GM18505 (cell line): ENCODE results near the gene SDSL.

ENCODE experiments used
- ATAC-seq: cut with Tn5 transposase; IDR thresholded peaks from one replicate; pipeline ENCODE4 v1.9.1; 2021; ENCODE audit not compliant: unreplicated experiment
- POLR2A ChIP-seq: IDR thresholded peaks from 4 replicates; pipeline ENCODE4 v1.6.1; 2011; ENCODE audit warnings: borderline replicate concordance; ENCODE audit not compliant: insufficient read depth, insufficient read length; ENCODE audit errors: extremely low read depth

SDSL gene

DNA sequence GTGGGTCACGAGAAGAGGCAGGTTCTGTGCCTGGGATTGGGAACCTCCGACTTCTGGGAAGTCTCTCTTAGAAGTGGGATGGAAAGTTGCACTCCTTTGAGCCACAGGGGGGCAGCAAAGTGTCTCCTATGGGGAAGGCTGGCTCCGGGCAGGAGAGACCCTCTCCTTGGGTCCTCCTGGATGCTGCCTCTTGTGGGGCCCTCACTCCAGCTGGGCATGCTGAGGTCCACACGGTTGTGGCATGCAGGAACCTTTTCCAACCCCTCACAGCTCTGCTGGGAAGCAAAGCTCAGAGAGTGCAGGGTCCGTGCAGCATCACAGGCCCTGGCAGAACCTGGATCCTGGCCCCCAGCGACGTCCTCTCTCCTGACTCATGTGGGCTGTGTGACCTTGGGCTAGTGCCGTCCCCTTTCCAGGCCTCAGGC is 17.4 kb downstream of the SDSL start:
- TF ChIP-seq POLR2A = no peak
- ATAC-seq = no peak

DNA sequence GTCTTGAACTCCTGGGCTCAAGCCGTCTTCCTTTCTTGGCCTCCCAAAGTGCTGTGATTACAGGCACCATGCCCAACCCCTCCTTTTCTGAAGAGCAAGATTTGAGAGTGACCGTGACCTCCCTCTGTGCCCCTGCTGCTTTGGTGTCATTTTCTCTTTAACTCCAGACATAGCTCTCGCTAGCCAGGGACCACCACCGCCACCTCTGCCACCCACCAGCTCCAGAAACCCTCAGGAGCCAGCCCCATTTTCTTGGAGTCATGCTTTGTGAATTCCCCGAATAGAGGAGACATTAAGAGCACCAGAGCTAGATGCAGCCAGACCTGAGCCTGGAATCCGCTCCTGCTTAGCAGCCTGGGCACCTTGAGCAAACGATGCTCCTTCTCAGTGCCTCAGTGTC is 18.2 kb downstream of the SDSL start:
- TF ChIP-seq POLR2A = no peak
- ATAC-seq = no peak

DNA sequence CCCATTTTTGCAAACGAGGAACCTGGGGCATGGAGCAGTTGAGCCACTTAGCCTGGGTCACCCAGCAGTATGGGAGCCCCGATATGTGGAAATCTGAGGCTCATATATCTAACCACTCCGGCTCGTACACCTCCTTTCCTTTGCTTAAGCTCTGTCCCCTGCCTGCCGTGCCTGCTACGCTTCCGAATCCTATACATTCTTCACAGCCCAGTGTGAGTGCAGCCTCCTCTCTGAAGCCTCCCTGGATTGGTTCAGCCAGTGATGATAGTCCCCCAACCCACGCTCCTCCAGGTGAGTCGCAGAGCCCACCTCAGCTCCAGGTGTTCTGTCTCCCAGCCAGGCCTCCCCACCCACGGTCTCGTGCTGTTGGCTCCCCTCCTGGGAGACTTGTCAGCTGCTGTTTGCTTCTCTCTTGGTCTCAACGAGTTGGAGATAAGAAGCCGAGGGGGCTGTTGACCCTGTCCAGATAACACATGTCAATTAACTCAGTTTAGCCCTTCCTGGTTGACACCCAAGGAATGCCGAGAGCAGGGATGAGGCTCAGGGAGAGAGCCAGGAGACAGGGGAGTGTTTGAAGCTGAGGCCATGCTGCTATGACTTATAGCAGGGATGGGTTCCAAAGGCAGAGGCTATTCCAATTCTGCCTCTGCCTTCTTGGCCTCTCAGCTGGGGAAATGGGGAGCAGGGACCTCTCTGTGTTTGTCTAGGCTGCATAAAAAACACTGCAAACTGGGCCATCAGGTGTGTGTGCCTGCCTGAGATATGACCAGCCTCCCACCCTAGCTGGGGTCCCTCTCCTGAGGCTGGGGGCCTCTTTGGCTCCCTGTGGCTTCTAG is 19.0 kb downstream of the SDSL start:
- TF ChIP-seq POLR2A = no peak
- no peak for ATAC-seq

DNA sequence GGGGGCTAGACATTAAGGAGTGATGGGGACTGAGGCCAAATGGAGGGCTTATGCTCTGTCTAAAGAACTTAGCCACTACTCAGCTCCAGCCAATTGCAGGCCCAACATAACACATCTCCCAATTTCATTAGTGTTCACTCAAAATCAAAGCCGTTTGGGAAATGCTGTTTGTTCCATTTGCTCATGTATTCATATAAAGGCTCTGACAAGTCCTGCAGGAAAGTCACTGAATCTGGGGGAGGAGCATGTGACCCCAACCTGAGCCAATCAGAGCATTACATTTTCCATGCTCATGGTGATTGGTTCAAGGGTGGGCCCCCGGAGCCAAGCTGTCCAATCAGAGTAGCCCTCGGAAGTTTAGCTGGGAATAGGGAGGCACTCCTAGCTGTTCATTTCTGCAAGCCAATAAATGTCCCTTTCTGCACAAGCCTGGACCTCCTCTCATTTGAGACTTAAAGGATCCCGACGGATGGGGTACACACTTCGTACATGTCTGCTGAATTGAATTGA is 20.9 kb downstream of the SDSL start:
- no peak for ATAC-seq
- no peak for TF ChIP-seq POLR2A

DNA sequence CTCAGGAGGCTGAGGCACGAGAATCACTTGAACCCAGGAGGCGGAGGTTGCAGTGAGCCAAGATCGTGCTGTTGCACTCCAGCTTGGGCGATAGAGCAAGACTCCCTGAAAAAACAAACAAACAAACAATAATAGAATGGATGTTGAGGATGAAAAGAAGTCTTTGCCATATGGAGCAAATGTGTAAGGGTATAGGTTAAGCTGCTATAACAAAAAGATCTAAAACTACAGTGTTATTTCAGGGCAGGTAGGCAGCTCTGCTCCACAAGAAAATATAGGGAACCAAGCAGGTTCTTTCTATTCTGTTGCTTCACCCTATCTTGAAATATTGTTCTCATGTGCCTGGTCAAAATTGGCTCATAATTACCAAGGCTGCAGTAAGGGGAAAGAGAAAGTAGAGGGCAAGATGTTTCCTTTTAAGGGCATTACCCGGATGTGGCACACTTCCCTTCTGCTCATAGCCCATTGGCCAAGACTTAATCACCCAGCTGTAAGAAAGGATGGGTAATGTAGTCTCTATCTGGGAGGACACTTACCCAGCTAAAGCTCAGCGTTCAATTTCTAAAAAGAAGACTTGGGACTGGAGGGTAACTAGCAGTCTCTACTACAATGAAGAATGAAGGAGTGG is 23.5 kb downstream of the SDSL start:
- TF ChIP-seq POLR2A = no peak
- no peak for ATAC-seq

DNA sequence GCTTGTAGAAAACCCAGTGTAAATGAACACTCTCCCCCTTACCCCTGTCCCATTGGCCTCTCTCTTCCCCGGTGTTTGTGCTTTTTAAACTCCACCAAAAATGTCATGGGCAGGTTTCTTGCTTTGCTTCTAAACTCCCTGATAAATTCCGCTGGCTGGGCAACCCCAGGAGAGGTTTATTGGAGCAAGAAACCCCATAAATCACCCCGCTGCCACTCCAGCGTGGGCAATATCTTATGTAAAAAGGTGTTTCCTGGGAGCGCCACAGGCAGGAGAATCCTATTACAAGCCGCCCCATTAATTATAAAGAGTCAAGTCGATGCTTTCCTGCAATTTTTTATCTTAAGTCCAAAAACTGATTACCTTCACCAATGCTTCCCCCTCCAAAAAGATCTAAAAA is 26.7 kb downstream of the SDSL start:
- TF ChIP-seq POLR2A = no peak
- no peak for ATAC-seq

DNA sequence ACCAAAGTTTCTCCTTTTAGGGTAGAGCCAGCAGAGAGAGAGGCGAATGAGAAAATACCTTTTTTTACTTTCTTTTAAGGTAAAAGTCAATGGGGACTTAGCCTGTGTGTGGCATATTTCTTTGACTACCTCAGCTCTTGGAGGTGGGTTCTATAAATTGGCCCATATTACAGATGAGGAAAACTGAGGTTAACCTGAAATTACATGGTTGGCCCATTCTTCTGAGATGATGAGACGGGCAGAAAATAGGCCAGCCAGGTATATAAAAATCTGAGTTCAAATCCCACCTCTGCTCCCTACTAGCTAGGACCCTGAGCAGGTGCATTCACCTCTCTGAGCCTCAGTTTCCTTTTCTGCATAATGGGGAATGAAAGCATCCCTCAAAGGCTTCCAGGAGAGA is 27.1 kb downstream of the SDSL start:
- ATAC-seq = no peak
- no peak for TF ChIP-seq POLR2A

DNA sequence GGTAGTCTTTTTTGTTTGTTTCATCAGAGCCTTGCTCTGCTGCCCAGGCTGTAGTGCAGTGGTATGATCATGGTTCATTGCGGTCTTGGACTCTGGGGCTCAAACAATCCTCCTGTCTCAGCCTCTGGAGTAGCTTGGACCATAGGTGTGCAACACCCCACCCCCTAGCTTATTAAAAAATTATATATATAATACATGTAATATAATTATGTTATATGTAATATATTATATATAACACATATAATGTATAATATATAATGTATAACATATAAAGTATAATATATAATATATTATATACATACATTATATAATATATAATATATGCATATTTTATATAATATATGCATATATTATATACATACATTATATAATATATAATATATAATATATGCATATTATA is 27.7 kb downstream of the SDSL start:
- no peak for TF ChIP-seq POLR2A
- ATAC-seq = no peak

DNA sequence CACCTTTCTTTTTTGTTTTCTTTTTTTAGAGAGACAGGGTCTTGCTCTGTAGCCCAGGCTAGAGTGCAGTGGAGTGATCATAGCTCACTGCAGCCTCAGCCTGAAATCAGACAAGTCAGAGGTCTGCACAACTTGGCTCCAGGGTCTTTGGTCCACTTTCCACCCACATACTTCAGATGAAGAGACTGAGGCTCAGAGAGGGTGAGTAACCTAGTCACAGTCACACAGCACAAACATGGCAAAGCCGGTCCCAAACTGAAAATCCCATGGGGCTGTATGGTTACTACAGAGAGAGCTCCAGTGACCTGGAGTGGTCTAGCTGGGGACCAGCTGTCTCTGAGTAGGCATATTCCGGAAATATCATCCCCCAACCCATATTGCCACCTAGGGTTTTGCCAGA is 30.3 kb downstream of the SDSL start:
- no peak for TF ChIP-seq POLR2A
- ATAC-seq = no peak

DNA sequence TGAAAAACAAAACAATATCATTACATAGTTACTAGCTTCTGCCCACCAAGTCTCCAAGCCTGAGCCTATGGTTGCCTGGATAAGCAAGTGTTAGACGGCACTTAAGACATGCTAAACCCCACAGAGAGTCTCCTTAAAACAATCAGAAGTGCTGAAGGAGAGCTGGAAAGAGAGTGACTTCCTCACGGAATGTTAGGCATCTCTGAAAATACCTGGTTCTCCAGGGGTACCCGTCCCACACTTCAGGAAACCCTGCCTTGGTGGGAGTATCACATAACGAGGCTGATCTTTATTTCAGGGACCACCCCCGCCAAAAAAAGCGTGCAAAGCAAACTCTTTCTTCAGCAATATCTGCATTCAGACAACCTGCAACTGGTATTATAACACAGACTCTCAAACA is 31.1 kb downstream of the SDSL start:
- ATAC-seq = no peak
- no peak for TF ChIP-seq POLR2A

DNA sequence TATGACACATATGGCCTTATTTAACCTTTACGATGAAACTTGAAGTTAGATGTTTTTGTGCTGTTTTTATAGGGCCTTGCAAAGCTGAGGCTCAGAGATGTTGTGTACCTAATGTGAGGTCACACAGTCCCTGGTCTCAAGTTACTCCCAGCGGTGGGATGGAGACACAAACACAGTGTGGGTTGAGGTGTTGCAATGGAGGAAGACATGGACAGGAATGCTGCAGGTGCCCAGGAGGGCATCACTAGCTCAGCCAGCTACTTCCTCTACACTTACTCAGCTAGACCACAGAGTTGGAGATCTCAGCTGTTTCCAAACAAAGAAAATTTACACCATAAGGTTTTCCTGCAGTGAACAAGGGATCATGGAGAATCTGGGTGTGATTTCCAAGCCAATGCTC is 34.0 kb downstream of the SDSL start:
- ATAC-seq = no peak
- TF ChIP-seq POLR2A = no peak

DNA sequence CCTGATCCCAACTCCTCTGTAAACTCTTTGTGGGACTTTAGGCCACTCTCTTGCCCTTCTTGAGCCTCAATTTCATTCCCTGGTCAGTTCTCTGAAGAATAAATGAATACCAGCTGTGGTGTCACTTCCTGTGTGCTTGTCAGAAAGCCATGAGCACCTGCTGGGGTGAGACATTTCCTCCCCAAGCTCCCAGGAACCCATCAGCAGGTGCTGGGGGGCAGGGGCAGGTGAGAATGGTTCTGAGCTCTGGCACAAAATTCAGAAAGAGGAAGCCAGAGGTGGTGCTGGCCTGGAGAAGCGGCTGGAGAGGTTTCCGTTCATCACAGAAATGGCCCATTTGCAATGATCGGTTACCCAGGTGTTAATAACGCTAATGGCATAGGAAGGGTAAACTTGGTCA is 34.6 kb downstream of the SDSL start:
- ATAC-seq = no peak
- no peak for TF ChIP-seq POLR2A

DNA sequence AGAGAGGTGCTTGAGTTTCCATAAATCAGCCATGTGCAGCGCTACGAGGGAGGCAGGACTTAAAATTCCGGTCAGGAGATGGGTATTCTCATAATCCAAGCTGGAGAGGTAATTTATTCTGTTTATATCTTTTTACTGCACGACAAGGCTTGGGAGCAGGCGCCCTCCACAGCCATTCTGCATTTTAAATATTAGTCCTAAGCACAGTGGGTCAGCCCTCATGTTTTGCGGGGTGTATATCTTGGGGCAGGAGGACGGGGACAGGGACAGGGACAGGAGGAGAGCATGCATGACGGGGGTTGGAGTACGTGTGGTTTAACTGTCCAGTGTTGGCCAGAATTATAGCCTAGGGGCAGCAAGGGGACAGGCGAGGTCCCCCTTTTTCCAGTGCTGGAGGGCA is 35.0 kb downstream of the SDSL start:
- no peak for ATAC-seq
- TF ChIP-seq POLR2A = no peak

DNA sequence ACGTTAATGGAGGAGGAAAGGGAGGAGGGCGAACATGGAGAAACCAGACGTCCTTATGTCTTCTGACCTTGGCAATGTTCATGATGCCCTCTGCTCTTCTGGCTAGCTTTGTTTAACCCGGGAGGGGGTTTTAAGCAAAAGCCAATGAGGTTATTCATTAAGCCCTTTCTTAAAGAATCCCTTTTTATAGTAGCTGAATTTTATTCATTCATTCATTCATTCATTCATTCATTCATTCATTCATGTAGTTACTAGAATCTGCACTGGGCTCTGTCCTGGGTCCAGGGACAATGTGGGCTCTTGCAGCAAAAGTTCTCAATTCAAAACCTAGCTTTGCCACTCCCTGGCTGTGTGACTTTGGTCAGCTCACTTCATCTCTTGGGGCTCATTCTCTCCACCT is 35.5 kb downstream of the SDSL start:
- no peak for TF ChIP-seq POLR2A
- no peak for ATAC-seq

DNA sequence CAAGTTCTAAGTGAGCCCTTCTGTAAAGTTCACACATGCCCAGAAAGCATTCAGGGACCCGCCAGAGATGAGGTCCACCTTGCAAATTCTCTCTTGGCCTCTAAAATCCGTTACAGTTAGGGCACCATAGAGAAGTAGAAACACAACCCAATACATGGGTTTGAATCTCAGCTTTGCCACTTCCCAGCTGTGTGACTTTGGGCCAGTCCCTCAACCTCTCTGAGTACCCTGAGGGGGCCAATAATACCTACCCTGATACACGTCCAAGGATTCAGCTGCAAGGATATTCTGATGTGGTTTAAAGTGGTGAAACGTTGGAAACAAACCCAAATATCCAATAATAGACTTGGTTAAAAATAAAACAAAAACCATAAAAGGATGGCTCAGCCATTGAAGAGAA is 37.8 kb downstream of the SDSL start:
- TF ChIP-seq POLR2A = no peak
- ATAC-seq = no peak

DNA sequence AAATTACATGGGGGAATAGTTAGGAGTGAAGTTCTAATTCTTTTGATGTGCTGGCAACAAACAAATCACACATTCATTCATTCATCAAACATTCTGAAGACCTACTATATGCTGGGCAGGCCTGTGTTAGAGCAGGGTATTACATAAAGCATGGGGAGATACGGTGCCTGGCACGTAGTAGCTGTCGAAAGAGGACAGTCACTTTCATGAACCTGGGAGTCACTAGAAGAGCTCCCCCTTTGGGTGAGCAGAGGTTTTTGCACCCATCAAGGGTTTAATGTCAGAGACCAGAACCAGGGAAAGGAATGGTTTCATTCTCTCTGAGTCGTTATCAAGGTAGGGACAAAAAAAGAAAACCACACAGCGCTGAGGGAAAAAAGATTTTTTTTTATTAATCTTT is 39.5 kb downstream of the SDSL start:
- TF ChIP-seq POLR2A = no peak
- no peak for ATAC-seq
